PC-9 (cell line): ENCODE measurements around the gene FMNL1. TPM values are rescaled to one million over a fixed set of nuclear protein-coding genes. Genes with fewer than 3 reads are reported as not detected.

Source experiments
- BruUV-seq: library from RNA; stranded (reverse); fragments of 400-500 nt; replicated peaks from 2 replicates; lab custom pipeline; 2021; lab: Mats Ljungman, UMichigan
- CTCF ChIA-PET: fragments of 300-600 bp; sonication (Branson Sonifier 250); formaldehyde crosslinking; loops from one replicate; lab custom pipeline; 2022; ENCODE audit warnings: antibody characterized with exemption; lab: Charles Lee
- POLR2A ChIA-PET: fragments of 300-600 bp; sonication (Branson Sonifier 250); formaldehyde crosslinking; loops from one replicate; lab custom pipeline; 2022; ENCODE audit warnings: antibody characterized with exemption; ENCODE audit not compliant: unreplicated experiment; lab: Charles Lee
- DNase-seq, 2 experiments: peaks; one replicate each; pipeline versions ENCODE4 v3.0.0 to v3.0.0-alpha.2; 2015 to 2022; ENCODE audit warnings: mixed read lengths in 1 of 2
- H2AFZ ChIP-seq: fragments of 200-600 bp; sonication (generic); 2 replicates; pipeline ENCODE4 v1.8.1; 2017; ENCODE audit warnings: antibody characterized with exemption
- H3F3A ChIP-seq: fragments of 200-600 bp; sonication (generic); 2 replicates; pipeline ENCODE4 v1.8.1; 2017; ENCODE audit warnings: antibody characterized with exemption, mild to moderate bottlenecking, low read depth; ENCODE audit not compliant: insufficient read depth
- H3K27ac ChIP-seq: fragments of 200-600 bp; sonication (generic); 2 replicates; pipeline ENCODE4 v1.6.1; 2016; ENCODE audit warnings: mixed run types
- H3K27me3 ChIP-seq: fragments of 200-600 bp; sonication (generic); 2 replicates; pipeline ENCODE4 v1.6.1; 2016; ENCODE audit warnings: low read depth, mixed run types; ENCODE audit not compliant: insufficient read depth
- H3K36me3 ChIP-seq: fragments of 200-600 bp; sonication (generic); 2 replicates; pipeline ENCODE4 v1.6.1; 2016; ENCODE audit warnings: low read depth, mixed run types
- H3K4me1 ChIP-seq: fragments of 200-600 bp; sonication (generic); replicated peaks from 2 replicates; pipeline ENCODE4 v1.6.1; 2016; ENCODE audit warnings: mixed run types; ENCODE audit not compliant: insufficient read depth
- H3K4me2 ChIP-seq: fragments of 200-600 bp; sonication (generic); 2 replicates; pipeline ENCODE4 v1.6.1; 2017; ENCODE audit warnings: mixed run types
- H3K4me3 ChIP-seq: fragments of 200-600 bp; sonication (generic); 2 replicates; pipeline ENCODE4 v1.6.1; 2016; ENCODE audit warnings: mixed run types
- H3K79me2 ChIP-seq: fragments of 200-600 bp; sonication (generic); 2 replicates; pipeline ENCODE4 v1.6.1; 2017; ENCODE audit warnings: low read depth, mixed run types
- H3K9me2 ChIP-seq: fragments of 200-600 bp; sonication (generic); 2 replicates; pipeline ENCODE4 v1.8.1; 2017; ENCODE audit warnings: mild to moderate bottlenecking; ENCODE audit not compliant: insufficient read depth
- H3K9me3 ChIP-seq: fragments of 200-600 bp; sonication (generic); 2 replicates; pipeline ENCODE4 v1.8.1; 2016; ENCODE audit warnings: low read depth; ENCODE audit not compliant: insufficient read depth
- H4K20me1 ChIP-seq: fragments of 200-600 bp; sonication (generic); 2 replicates; pipeline ENCODE4 v1.8.1; 2017; ENCODE audit not compliant: insufficient read depth
- EZH2 ChIP-seq: fragments of 200-600 bp; sonication (generic); IDR thresholded peaks from 2 replicates; pipeline ENCODE4 v1.8.0; 2017; ENCODE audit warnings: antibody characterized with exemption, low read depth
- intact Hi-C: fragments of 100-400 bp; cut with micrococcal nuclease; formaldehyde crosslinking; loops from one replicate; pipeline ENCODE4 v1.10.0; 2022; ENCODE audit not compliant: unreplicated experiment
- total RNA-seq: library from RNA; stranded (reverse); gene quantifications from 2 replicates; pipeline ENCODE4 v1.2.3, GENCODE V29; 2021
- TF ChIP-seq, protein P1 (sequence below): fragments of 200-600 bp; sonication (generic); conservative IDR thresholded peaks from 2 replicates; pipeline ENCODE4 v1.6.1; 2017; ENCODE audit warnings: mixed run types, antibody characterized with exemption, mild to moderate bottlenecking, moderate library complexity

Gene FMNL1
- total RNA-seq, 1 experiment from 2014 or later, result 12.9 TPM

DNA sequence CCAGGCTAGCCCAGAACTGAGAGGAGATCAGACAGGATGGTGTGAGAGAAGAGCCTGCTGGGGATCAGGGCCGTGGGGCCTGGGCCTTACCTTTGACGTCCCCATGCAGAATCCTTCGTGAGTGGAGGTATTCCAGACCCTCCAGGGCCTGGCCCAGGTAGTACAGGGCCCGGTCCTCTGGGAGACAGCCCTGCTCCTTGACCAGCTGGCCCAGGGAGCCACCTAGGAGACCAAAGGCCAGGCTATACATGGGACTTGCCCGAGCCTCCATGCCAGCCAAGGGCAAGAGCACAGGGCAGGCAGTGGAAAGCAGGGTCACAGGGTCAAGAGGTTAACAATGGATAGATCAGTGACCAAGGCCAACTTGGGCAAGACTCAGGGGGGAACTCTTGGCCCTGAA, 52.3 kb downstream of the FMNL1 start:
- Histone ChIP-seq H2AFZ (no peak overlapping the region), H3F3A (peaks cover 49% of the 10 kb centered on the region), H4K20me1 (no peaks in the 10 kb centered on the region), H3K9me3 (no peaks in the 10 kb centered on the region), H3K27me3 (no peaks in the 10 kb centered on the region), H3K9me2 (no peaks in the 10 kb centered on the region), H3K4me1 (peaks cover 18% of the 10 kb centered on the region), H3K79me2 (0 out of 2 replicates have a peak, but pooled peaks cover 7% of the 10 kb centered on the region), H3K4me2 (no peak overlapping the region), H3K36me3 (peaks cover 39% of the 10 kb centered on the region), H3K4me3 (no peak overlapping the region), H3K27ac (no peak overlapping the region)
- intact Hi-C loops, result no loop called here
- DNase-seq, result no peak
- CTCF ChIA-PET, result no interaction called here
- no TSS peak for BruUV-seq
- no peak for TF ChIP-seq EZH2
- TF ChIP-seq, protein P1, sequence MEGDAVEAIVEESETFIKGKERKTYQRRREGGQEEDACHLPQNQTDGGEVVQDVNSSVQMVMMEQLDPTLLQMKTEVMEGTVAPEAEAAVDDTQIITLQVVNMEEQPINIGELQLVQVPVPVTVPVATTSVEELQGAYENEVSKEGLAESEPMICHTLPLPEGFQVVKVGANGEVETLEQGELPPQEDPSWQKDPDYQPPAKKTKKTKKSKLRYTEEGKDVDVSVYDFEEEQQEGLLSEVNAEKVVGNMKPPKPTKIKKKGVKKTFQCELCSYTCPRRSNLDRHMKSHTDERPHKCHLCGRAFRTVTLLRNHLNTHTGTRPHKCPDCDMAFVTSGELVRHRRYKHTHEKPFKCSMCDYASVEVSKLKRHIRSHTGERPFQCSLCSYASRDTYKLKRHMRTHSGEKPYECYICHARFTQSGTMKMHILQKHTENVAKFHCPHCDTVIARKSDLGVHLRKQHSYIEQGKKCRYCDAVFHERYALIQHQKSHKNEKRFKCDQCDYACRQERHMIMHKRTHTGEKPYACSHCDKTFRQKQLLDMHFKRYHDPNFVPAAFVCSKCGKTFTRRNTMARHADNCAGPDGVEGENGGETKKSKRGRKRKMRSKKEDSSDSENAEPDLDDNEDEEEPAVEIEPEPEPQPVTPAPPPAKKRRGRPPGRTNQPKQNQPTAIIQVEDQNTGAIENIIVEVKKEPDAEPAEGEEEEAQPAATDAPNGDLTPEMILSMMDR, result no peak
- POLR2A ChIA-PET, result no interaction called here

DNA sequence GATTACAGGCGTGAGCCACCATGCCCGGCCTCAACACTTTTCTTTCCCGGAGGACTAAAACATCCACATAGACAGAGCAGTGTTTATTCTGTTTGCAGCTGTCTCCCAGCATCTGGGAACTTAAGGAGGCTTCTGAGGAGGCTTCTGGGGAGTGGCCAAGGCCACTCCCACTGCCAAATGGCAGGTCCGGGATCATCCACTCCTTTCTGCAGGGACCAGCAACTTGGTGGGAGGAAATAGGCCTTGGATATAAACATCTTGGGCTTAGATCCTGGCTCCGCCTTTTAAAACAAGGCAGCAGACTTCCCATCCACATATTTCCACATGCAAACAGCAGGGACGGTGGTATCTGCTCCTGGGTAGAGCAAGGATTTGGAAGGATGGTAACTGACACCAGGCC, 54.3 kb downstream of the FMNL1 start:
- Histone ChIP-seq H4K20me1 (no peaks in the 10 kb centered on the region), H3K4me3 (no peak overlapping the region), H3F3A (peaks cover 61% of the 10 kb centered on the region), H3K79me2 (0 out of 2 replicates have a peak, but pooled peaks cover 7% of the 10 kb centered on the region), H3K9me2 (no peaks in the 10 kb centered on the region), H3K4me2 (no peak overlapping the region), H3K36me3 (peaks cover 31% of the 10 kb centered on the region), H3K9me3 (no peaks in the 10 kb centered on the region), H3K4me1 (peaks cover 18% of the 10 kb centered on the region), H2AFZ (no peak overlapping the region), H3K27ac (no peak overlapping the region), H3K27me3 (no peaks in the 10 kb centered on the region)
- ChIA-PET CTCF (interaction anchor here (0.6 to 0.7 kb wide), 4 partner anchors 12 to 499 kb away, joined by 3 to 9 read pairs (median 4); no protein-coding TSS in a partner anchor), POLR2A (no interaction called here)
- no peak for DNase-seq
- no TSS peak for BruUV-seq
- intact Hi-C loops, result loop anchor here (2.0 to 5.0 kb wide), 3 partner anchors 19 to 151 kb away; partner anchors contain the start of gene MAP3K14
- TF ChIP-seq EZH2, result no peak
- TF ChIP-seq, protein P1, result no peak

DNA sequence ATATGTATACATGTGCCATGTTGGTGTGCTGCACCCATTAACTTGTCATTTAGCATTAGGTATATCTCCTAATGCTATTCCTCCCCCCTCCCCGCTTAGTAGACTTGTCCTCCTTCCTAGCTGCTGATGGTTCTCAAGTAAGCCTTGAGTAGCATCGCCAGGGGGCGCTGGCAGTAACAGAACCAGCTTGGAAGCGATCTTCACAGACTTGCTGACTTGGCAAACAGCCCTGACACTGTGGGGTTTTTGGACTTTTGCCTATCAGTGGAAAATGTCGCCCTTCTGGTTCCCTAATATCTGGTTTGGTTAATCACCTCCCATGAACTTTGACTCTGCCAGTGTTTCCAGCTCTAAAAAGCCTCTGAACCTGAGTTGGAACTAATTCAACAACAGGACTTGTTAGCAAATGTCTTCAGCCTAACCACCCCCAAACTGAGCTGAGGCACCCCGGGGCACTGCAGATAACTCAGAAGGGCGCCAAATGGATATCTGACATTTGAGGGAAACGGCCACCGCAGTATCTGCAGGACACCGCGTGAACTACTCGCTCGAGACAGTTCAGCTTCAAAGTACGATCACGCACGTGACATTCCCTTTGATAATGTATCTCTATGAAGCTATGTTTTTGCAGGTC, 55.6 kb downstream of the FMNL1 start:
- intact Hi-C loops, result loop anchor here (1.0 to 5.0 kb wide), 4 partner anchors 17 to 150 kb away; partner anchors contain the start of gene MAP3K14
- Histone ChIP-seq H4K20me1 (no peaks in the 10 kb centered on the region), H3K79me2 (0 out of 2 replicates have a peak, but pooled peaks cover 7% of the 10 kb centered on the region), H3K4me1 (peaks cover 18% of the 10 kb centered on the region), H3K36me3 (peaks cover 24% of the 10 kb centered on the region), H3K9me2 (no peaks in the 10 kb centered on the region), H3F3A (peaks cover 65% of the 10 kb centered on the region), H3K9me3 (no peaks in the 10 kb centered on the region), H3K27me3 (no peaks in the 10 kb centered on the region), H2AFZ (no peak overlapping the region), H3K27ac (peak overlapping the region; percentile 17), H3K4me3 (no peak overlapping the region), H3K4me2 (peak overlapping the region; percentile 53)
- BruUV-seq, result no TSS peak
- CTCF ChIA-PET, result interaction anchor here (0.6 to 1.7 kb wide), 7 partner anchors 34 to 148 kb away, joined by 3 to 16 read pairs (median 6); no protein-coding TSS in a partner anchor
- peak; percentile 88 to 89 for DNase-seq
- TF ChIP-seq, protein P1, result peak; percentile 95
- no peak for TF ChIP-seq EZH2
- POLR2A ChIA-PET, result interaction anchor here (0.5 to 0.7 kb wide), 4 partner anchors 46 to 1254 kb away, joined by 3 to 4 read pairs (median 4); partner anchors contain the start of gene HEXIM1
